Chondrocyte (in vitro differentiated cells): ENCODE measurements around the gene EYS. TPM values are rescaled to one million over a fixed set of nuclear protein-coding genes. Genes with fewer than 3 reads are reported as not detected.

Source experiments
- DNase-seq: peaks from one replicate; pipeline ENCODE4 v3.0.0; 2021; ENCODE audit warnings: mixed read lengths, low spot score
- H3K27ac Mint-ChIP-seq: one replicate; pipeline ENCODE4 v1.8.0; 2021; ENCODE audit warnings: mild to moderate bottlenecking, moderate library complexity, mixed read lengths; ENCODE audit not compliant: unreplicated experiment
- H3K27me3 Mint-ChIP-seq: 2 replicates; pipeline ENCODE4 v1.8.0; 2021; ENCODE audit warnings: low read depth, mixed read lengths
- H3K36me3 Mint-ChIP-seq: 2 replicates; pipeline ENCODE4 v1.8.0; 2021; ENCODE audit warnings: low read depth, mixed read lengths
- H3K4me1 Mint-ChIP-seq: 2 replicates; pipeline ENCODE4 v1.8.0; 2021; ENCODE audit warnings: low read depth, mild to moderate bottlenecking, mixed read lengths
- H3K4me3 Mint-ChIP-seq: one replicate; pipeline ENCODE4 v1.8.0; 2021; ENCODE audit warnings: mild to moderate bottlenecking, moderate library complexity, mixed read lengths; ENCODE audit not compliant: unreplicated experiment
- H3K9me3 Mint-ChIP-seq: 2 replicates; pipeline ENCODE4 v1.8.0; 2021; ENCODE audit warnings: low read depth, mixed read lengths
- long read RNA-seq: library from polyadenylated mRNA; stranded (forward); transcript quantifications from one replicate; pipeline ENCODE4 v2.0.0, GENCODE V29; 2021
- total RNA-seq: library from RNA; stranded (reverse); gene quantifications from 3 replicates; pipeline ENCODE4 v1.2.1, GENCODE V29; 2021
- TF ChIP-seq, protein P1 (sequence below): fragments of 200-600 bp; sonication (generic); IDR thresholded peaks from 2 replicates; pipeline ENCODE4 v1.5.0; 2021; ENCODE audit warnings: antibody characterized with exemption, mild to moderate bottlenecking, moderate library complexity

The EYS gene
- total RNA-seq, result not detected in 3 replicates
- long read RNA-seq, result 0 reads

DNA sequence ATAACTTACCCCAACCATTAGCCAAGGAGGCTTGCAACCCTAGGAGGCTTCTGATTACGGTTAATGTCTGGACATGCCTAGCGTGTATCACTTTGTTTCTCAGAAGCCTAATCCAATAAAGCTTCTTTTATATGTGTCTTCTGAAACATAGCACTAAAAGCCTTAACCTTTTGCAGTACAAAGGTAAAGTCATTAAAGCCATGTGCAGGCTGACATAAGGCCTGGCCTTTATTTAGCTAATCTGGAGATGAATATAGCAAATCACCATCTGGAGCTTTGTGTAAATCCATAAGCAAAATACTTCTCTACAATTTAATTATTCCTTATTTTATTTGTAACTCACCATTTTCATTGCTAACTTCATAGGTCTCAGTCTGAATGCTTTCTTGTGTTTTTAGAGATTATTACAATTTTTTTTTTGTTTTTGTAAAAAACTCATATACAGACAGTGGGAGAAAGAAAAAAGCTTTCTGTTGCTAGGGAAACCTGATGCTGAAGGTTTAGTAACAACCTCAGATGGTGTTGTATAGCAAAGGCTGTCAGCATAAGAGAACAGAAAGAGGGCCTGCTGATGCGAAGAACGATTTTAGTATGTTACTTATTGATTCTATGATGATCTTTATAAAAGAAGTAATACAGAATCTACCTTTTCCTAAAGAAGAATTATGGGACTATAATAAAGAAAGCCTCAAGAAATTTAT, at the start of gene EYS:
EYS (minus strand) TSS at position 101 of the 701 bp plus-strand sequence. CDS start 211,816 bp downstream, outside the sequence.
- Mint-ChIP-seq H3K4me3 (no peak within 1 kb of the TSS), H3K9me3 (no peaks in the 10 kb centered on the region), H3K27me3 (no peaks in the 10 kb centered on the region), H3K27ac (no peak within 1 kb of the TSS), H3K36me3 (no peaks in the 10 kb centered on the region), H3K4me1 (no peaks in the 10 kb centered on the region)
- DNase-seq, result no peak
- TF ChIP-seq, protein P1, sequence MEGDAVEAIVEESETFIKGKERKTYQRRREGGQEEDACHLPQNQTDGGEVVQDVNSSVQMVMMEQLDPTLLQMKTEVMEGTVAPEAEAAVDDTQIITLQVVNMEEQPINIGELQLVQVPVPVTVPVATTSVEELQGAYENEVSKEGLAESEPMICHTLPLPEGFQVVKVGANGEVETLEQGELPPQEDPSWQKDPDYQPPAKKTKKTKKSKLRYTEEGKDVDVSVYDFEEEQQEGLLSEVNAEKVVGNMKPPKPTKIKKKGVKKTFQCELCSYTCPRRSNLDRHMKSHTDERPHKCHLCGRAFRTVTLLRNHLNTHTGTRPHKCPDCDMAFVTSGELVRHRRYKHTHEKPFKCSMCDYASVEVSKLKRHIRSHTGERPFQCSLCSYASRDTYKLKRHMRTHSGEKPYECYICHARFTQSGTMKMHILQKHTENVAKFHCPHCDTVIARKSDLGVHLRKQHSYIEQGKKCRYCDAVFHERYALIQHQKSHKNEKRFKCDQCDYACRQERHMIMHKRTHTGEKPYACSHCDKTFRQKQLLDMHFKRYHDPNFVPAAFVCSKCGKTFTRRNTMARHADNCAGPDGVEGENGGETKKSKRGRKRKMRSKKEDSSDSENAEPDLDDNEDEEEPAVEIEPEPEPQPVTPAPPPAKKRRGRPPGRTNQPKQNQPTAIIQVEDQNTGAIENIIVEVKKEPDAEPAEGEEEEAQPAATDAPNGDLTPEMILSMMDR, result no peak

DNA sequence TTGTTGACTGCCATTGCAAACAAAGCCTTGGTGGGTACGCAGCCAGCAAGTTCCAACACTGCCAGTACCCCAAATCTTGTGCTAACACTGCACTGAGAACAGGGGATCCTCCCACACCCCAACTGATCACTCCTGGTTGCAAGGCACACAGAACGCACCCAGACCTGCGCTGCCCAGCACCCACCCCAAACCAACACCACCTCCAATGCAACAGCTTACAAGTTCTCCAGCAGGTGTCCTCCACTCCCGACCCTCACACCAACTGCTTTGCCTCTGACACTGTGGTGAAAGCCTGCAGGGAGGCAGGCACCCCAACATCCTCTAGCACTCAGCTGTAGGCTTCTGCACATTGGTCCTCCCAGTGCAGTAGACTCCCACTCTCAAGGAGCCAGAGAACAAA, 39.3 kb upstream of the EYS start:
- Mint-ChIP-seq H3K36me3 (no peaks in the 10 kb centered on the region), H3K27me3 (no peaks in the 10 kb centered on the region), H3K4me1 (no peaks in the 10 kb centered on the region), H3K4me3 (no peak overlapping the region), H3K9me3 (peaks cover 18% of the 10 kb centered on the region), H3K27ac (no peak overlapping the region)
- no peak for DNase-seq
- TF ChIP-seq, protein P1, result no peak

DNA sequence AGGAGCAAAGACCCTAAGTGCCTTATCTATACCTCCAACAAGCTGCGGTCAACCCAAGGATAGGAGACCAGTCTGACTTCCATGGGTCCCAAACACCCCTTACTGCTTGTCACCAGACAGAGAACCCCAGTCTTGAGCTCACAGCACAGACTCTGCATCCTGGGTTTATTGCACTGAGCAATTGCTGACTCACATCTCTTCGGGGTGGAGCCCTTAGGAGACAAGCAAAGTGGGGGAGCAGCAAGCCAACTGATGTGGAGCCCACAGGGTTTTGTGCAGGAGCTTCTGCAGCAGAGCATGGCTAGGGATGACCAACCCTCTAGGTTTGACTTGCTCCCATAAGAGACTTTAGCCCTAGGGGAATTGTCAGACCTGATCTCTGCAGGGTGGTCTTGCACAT, 38.6 kb upstream of the EYS start:
- Mint-ChIP-seq H3K27me3 (no peaks in the 10 kb centered on the region), H3K9me3 (peaks cover 18% of the 10 kb centered on the region), H3K4me1 (no peaks in the 10 kb centered on the region), H3K27ac (no peak overlapping the region), H3K36me3 (no peaks in the 10 kb centered on the region), H3K4me3 (no peak overlapping the region)
- TF ChIP-seq, protein P1, result no peak
- no peak for DNase-seq

DNA sequence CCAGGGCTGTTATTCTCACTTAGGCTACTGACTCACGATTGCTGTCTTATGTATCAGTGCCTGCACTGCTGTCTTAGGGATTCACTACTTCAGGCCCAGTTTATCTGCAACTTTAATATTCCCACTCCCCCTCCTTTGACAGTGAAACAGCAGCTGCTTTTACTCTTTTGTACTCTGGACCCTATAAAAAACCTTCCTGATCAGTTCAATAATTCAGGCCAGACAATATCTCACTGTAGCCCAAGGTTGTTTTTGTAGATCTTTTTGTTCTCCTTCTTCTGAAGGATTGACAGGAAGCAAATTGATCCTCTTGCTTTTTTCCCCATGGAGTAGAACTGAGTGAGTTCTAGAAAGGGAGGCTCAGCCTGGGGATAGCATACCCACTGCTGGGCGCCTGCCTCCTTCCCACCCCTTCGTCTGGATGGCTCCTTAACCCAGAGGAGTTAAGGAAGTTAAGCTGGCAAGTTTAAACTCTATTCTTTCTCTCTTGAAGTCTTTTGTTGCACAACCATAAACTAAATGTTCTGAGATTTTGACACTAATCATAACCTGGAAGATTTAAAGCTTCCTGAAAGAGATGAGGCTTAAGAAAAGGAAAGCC, 22.0 kb upstream of the EYS start:
- Mint-ChIP-seq H3K36me3 (no peaks in the 10 kb centered on the region), H3K27me3 (peaks cover 2% of the 10 kb centered on the region), H3K4me3 (no peak overlapping the region), H3K9me3 (no peaks in the 10 kb centered on the region), H3K4me1 (no peaks in the 10 kb centered on the region), H3K27ac (no peak overlapping the region)
- DNase-seq, result no peak
- TF ChIP-seq, protein P1, result no peak

DNA sequence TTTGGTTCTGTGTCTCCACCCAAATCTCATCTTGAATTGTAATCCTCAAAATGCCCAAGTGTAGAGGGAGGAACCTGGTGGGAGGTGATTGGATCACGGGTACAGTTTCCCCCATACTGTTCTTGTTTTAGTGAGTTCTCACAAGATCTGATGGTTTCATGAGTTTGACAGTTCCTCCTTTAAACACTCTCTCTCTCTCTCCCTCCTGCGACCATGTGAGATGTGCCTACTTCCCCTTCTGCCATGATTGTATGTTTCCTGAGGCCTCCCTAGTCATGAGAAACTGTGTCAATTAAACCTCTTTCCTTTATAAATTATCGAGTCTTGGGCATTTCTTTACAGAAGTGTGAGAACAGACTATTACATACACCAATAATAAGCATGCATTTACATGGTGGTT, 12.1 kb upstream of the EYS start:
- Mint-ChIP-seq H3K27ac (no peak overlapping the region), H3K9me3 (peaks cover 3% of the 10 kb centered on the region), H3K4me3 (no peak overlapping the region), H3K4me1 (no peaks in the 10 kb centered on the region), H3K27me3 (no peaks in the 10 kb centered on the region), H3K36me3 (no peaks in the 10 kb centered on the region)
- DNase-seq, result no peak
- TF ChIP-seq, protein P1, result no peak
